ENCODE measurements around the gene PHGDH. TPM values are rescaled to one million over a fixed set of nuclear protein-coding genes. Genes with fewer than 3 reads are reported as not detected.

The PHGDH gene
- total and polyA plus RNA-seq, 9 of the 15 experiments (the other 6 are each of a cell fraction or from before 2014, with no cell fraction given): 6.7 to 84.2 (median 36.2) TPM

DNA sequence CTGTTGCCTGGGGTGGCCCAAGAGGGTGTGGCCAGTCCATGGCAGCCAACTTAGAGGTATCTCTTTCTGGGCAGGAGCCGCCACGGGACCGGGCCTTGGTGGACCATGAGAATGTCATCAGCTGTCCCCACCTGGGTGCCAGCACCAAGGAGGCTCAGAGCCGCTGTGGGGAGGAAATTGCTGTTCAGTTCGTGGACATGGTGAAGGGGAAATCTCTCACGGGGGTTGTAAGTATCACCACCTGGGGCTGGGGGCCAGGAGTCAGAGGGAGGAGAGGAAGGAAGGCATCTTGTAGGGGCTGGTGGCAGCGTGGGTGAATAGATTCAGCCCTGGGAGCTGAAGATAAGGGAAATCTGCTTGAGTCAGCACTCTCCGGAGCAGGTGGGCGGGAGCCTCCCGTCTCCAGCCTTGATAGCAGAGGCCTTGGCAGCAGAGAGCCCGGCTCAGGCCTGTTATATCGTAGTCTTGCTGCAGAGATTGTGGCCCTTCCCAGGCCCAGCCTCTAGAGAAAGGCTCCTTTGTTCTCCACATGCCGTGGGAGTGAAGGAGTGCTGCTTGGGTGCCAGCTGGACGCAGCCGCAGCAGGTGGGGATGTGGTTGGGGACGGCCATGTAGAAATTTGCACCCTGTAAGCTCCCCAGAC, 25.4 kb downstream of the PHGDH start:
- DNase-seq (ENCODE audit: extremely low read depth in 1 of 4, low spot score in 3 of 4) (peak; percentile 84 to 93 (median 88)), ATAC-seq (peak; percentile 91), FAIRE-seq (peak; percentile 97)
- ChIA-PET POLR2A (interaction anchor here (0.6 to 2.1 kb wide), 8 partner anchors 9 to 230 kb away, joined by 3 to 11 read pairs (median 4); partner anchors contain the start of gene PHGDH), CTCF (ENCODE audit: low intra/inter-chr PET ratio) (no interaction called here)
- Histone ChIP-seq H3K4me1 (replicated peaks in 1 of 2; ENCODE audit: control insufficient read depth in 2 of 2, insufficient read depth in 2 of 2, low read length in 2 of 2) (peaks cover 11 to 14% of the 10 kb centered on the region in 2 experiments), H3K4me2 (ENCODE audit: insufficient read depth, low read length) (no peak overlapping the region; the same call in 1 of the 2 replicates), H3K4me3 (no peak overlapping the region), H3K9ac (ENCODE audit: insufficient read depth in 1 of 2, low read depth in 2 of 2, low read length in 2 of 2) (peak overlapping the region in 1 of 2 experiments; percentile 11; a peak in 2 of 4 replicates), H3K79me2 (ENCODE audit: control insufficient read depth, insufficient read depth, low read length) (no peaks in the 10 kb centered on the region), H3K27me3 (ENCODE audit: control insufficient read depth in 2 of 2, insufficient read depth in 2 of 2, low read length in 2 of 2) (no peaks in the 10 kb centered on the region; a peak in 1 of 5 replicates), H3K9me1 (ENCODE audit: control insufficient read depth, insufficient read depth, low read length) (peaks cover 9% of the 10 kb centered on the region), H3K9me3 (replicated peaks; ENCODE audit: control insufficient read depth, insufficient read depth, low read depth, low read length) (0 out of 2 replicates have a peak, but pooled peaks cover 6% of the 10 kb centered on the region), H3K27ac (ENCODE audit: extremely low read depth, low read depth, low read length) (no peak overlapping the region), H2AFZ (ENCODE audit: low read depth, low read length) (no peak overlapping the region), H3K36me3 (ENCODE audit: control insufficient read depth, insufficient read depth, low read length) (peaks cover 11% of the 10 kb centered on the region; the same call in 1 of the 3 replicates), H4K20me1 (replicated peaks; ENCODE audit: control insufficient read depth, insufficient read depth, low read length) (peaks cover 47% of the 10 kb centered on the region)
- BruUV-seq (replicated peaks): no TSS peak
- in situ Hi-C loops (cut with MboI) (no loop called here), intact Hi-C loops (cut with micrococcal nuclease) (loop anchor here (2.0 kb wide), 1 partner anchor 24 kb away; no protein-coding TSS in a partner anchor)
- WGBS (ENCODE audit: insufficient coverage, low coverage, missing lambda C conversion rate): 5% methylated on average over 16 of the region's 16 CpGs
- TF ChIP-seq HDAC6 (IDR thresholded peaks at IDR 0.05; ENCODE audit: low read depth, low read length) (no peak), ETV5 (CRISPR knock-in tag; IDR thresholded peaks at IDR 0.05; ENCODE audit: low read depth) (peak; percentile 38), RNF2 (IDR thresholded peaks at IDR 0.05) (peak; percentile 64; the same call in 1 of the 2 replicates), CCAR2 (IDR thresholded peaks at IDR 0.05; ENCODE audit: low read depth, low read length) (no peak), ZNF232 (CRISPR knock-in tag; IDR thresholded peaks at IDR 0.05) (no peak), KDM5B (IDR thresholded peaks at IDR 0.05; ENCODE audit: insufficient replicate concordance, low read depth, low read length) (no peak), ZNF75A (CRISPR knock-in tag; IDR thresholded peaks at IDR 0.05) (no peak), HMG20A (CRISPR knock-in tag; conservative IDR thresholded peaks at IDR 0.05) (0 out of 2 replicates have a peak, but pooled peaks have one; percentile 43), YBX1 (IDR thresholded peaks at IDR 0.05) (no peak), CBFA2T2 (conservative IDR thresholded peaks at IDR 0.05) (peak; percentile 99), RCOR1 (IDR thresholded peaks at IDR 0.05; ENCODE audit: borderline replicate concordance in 1 of 2, low read depth in 2 of 2, low read length in 2 of 2) (peak; percentile 98 to 99), ARNT (IDR thresholded peaks at IDR 0.05) (peak in 1 of 2 experiments; percentile 69; a peak in 3 of 4 replicates), ZNF778 (CRISPR knock-in tag; IDR thresholded peaks at IDR 0.05) (no peak), ELF4 (CRISPR knock-in tag; IDR thresholded peaks at IDR 0.05) (peak; percentile 69; the same call in 1 of the 2 replicates), RBM34 (IDR thresholded peaks at IDR 0.05; ENCODE audit: borderline replicate concordance, insufficient read depth, low read length) (no peak), ZNF316 (IDR thresholded peaks at IDR 0.05) (peak; percentile 99), CREB1 (IDR thresholded peaks at IDR 0.05) (peak; percentile 55), CREB1 (CRISPR knock-in tag; IDR thresholded peaks at IDR 0.05) (no peak), CHD4 (IDR thresholded peaks at IDR 0.05; ENCODE audit: insufficient read depth, insufficient replicate concordance, low read depth, low read length, poor library complexity, severe bottlenecking) (peak; percentile 81), ZBED1 (IDR thresholded peaks at IDR 0.05) (peak; percentile 70; the same call in 1 of the 2 replicates), CBX3 (IDR thresholded peaks at IDR 0.05; ENCODE audit: borderline replicate concordance in 1 of 2, low read length in 2 of 2) (peak in 1 of 2 experiments; percentile 35; a peak in 1 of 3 replicates), RB1 (IDR thresholded peaks at IDR 0.05; ENCODE audit: low read depth) (0 out of 2 replicates have a peak, but pooled peaks have one; percentile 58), EP300 (IDR thresholded peaks at IDR 0.05; ENCODE audit: low read length) (peak; percentile 89)
- TF ChIP-seq, protein P1, sequence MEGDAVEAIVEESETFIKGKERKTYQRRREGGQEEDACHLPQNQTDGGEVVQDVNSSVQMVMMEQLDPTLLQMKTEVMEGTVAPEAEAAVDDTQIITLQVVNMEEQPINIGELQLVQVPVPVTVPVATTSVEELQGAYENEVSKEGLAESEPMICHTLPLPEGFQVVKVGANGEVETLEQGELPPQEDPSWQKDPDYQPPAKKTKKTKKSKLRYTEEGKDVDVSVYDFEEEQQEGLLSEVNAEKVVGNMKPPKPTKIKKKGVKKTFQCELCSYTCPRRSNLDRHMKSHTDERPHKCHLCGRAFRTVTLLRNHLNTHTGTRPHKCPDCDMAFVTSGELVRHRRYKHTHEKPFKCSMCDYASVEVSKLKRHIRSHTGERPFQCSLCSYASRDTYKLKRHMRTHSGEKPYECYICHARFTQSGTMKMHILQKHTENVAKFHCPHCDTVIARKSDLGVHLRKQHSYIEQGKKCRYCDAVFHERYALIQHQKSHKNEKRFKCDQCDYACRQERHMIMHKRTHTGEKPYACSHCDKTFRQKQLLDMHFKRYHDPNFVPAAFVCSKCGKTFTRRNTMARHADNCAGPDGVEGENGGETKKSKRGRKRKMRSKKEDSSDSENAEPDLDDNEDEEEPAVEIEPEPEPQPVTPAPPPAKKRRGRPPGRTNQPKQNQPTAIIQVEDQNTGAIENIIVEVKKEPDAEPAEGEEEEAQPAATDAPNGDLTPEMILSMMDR (IDR thresholded peaks at IDR 0.05 in 2 of 3, conservative IDR thresholded peaks at IDR 0.05 in 1 of 3; ENCODE audit: insufficient read depth in 2 of 3, low read depth in 1 of 3, low read length in 3 of 3): peak in 1 of 3 experiments; percentile 8; a peak in 1 of 6 replicates

Data from K562 (cell line).